ENCODE data around the gene MYO10.
"Not testable (repeated sequence)": the region's sequence is repeated elsewhere in the genome, so short reads cannot be mapped to it uniquely, and the experiment has no call there.

The MYO10 gene

DNA sequence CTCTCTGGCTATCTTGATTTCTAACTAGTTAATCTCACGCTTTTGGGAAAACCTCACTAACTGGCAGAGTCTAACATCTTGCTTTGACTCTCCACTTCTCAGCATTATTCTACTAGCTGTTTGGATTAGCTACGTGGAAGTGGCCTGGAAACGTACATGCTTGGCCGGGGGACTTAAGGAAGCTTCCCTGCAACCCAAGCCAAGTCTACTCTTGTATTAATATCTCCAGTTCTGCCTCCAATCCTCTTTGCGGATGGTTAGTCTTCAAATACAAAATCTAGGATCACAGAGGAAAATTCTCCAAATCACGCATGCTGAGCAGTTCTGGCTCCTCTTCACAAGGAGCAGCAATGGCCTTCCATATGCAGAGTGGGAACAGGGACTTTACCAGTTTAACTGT is 267.5 kb downstream of the MYO10 start:
- DNase-seq (ENCODE audit: low spot score), result no peak

DNA sequence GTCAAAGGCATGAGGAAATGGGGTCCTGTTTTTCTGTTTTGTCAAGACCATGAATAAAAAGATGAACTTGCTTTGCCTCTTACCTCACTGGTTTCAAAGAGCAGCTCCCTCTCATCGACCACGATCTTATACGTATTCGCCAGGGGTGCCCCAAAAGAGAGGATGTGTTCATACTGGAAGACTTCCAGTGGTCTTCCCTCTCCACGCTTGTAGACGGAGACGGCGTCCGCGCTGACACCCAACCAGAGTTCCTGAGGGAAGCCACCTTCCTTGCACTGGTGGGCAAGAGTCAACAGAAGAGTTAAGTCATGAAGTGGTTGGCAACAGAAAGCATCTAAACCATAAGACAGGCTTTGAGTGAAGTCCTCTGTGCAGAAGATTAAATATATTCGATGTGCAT is 267.9 kb downstream of the MYO10 start:
- no peak for DNase-seq (ENCODE audit: low spot score)

DNA sequence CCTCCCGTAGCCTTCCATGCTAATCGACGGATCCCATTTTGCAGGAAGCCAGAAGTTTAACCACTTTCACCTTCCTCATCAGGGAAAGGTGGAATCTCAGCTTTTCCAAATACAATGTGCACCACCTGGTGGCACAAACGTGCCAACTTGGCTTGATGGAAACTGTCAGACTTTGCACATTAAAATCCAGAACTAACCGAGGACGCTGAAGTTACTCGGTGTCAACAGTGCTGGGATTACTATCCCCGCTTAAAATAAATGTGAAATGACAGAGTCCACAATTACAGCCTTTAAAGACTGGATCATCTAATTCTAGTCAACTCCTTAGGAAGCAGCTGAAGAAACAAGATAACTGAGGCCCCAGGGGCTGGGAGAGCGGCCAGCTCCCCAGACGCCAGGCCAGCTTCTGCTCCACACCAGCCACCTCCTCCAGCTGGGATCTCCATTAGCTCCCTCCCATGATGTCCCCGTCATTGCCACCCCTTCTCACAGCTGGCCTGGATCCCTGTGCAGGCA is 269.1 kb downstream of the MYO10 start:
- peak; percentile 16 for DNase-seq (ENCODE audit: low spot score)

DNA sequence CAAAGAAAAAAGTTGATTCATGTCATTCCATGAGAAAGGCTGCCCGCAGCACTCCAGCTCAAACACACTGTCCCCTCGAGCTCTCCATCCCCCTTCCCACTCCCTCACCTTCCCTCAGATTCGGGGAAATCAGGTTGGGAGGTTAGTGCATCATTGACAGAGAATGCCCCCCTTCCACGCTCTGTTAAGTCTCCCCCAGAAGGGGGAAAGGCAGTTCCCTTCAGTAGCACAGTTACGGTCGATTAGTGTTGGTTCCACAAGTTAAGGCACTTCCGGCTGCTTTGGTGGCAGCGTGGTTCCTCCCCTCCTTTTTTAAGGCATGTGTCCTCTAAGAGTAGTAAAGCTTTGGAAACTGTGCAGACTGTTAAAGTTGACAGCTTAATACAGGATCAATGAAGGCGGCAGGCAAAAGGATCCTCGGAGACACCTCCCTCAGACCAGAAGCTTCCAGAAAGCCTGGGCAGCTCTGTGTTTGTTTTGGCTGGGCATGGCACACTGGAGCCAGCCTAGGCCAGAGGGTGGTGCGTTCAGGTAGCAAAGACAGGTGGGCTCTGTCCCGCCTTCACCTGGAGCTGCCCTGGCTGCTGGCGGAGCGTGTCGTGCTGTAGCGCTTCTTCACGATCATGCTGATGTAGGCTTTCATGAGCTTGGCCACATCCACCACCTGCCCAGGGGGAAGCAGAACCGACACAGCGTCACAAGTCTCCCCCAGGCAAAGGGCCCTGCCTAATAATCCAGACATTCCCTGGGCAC is 269.8 kb downstream of the MYO10 start:
- no peak for DNase-seq (ENCODE audit: low spot score)

DNA sequence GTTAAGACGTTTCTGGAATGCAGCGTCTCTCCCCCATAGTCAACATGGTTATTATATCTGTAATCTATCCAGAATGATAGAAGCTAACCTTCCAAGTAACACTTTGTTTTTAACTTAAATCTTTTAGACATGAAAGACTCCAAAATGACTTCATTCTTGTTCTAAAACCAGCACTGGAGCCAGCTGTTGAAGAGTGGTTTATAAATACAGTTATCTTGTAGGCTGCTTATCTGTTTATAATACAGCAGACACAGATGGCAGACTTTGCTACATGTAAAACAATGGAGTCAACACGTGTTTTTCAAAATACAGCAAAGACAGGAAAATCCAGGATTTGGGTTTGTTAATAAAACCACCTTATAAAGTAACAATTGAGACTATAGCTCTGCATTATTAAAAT is 270.5 kb downstream of the MYO10 start:
- DNase-seq (ENCODE audit: low spot score), result no peak

DNA sequence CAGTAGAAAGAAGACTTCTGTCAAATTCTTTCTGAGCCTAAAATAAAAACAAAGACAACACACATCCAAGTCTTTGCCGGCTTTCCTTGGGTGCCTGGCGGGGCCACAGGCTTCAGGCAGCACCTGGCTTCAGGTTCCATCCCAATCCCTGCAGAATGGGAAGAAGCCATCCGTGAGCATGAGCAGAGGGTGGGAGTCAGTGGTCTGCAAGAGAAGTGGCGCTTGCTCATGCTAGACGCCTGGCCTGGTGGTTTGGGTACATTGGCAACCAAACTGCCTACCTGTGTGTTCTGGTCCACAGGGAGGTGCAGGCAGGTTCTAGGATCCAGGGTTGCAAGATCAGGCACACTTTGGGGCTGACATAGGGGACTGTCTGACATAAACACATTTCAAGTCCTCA is 271.7 kb downstream of the MYO10 start:
- DNase-seq (ENCODE audit: low spot score), result no peak

DNA sequence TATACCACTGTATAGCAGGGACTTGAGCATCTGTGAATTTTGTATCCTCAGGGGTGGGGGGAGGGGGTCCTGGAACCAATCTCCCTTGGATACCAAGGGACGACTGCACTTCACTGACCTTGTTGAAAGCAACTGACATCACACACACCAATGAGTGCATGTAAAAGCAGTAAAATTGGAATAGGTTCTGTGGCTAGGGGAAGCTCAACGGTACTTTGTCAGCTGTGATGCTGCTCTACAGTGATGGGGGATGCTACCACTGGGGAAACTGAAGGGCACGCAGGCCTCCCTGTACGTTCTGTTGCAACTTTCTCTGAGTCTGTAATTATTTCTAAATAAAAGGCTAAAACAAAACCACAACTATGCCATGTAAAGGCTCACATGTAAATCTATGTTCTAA is 272.2 kb downstream of the MYO10 start:
- DNase-seq (ENCODE audit: low spot score), result no peak

DNA sequence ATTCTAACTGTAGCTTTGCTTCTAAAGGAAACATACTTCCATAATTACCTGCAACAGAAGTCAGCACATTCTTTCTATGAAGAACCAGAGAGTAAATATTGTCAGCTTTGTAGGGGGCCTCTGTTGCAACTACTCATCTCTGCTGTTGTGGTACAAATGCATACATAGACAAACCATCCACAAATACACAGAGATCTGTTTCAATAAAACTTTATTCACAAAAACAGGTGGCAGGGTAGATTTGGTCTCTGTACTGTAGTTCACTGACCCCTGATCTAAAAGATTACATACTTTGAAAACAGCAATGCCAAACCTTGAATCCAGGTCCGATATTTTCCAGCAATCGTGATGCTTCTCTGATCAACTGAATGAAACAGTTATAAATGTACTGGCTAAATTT is 274.4 kb downstream of the MYO10 start:
- DNase-seq (ENCODE audit: low spot score), result no peak

DNA sequence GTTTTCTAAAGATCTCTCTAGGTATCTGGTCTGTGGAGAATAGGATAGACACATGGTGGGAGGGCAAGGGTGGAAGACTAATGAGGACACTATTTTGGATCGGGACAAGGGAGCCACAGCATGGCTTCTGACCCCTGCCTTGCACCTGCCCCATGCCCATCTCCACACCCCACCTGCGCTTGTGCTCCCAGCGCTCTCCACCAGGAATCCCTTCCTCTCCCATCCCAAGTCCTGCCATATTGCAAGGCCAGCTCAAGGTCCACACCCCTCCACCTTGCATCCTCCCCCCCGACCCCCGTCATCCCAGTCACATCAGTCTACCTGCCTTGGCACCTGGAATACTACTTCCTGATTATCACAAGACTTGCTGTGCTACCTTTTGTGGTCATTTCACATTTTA is 275.1 kb downstream of the MYO10 start:
- DNase-seq (ENCODE audit: low spot score), result no peak

DNA sequence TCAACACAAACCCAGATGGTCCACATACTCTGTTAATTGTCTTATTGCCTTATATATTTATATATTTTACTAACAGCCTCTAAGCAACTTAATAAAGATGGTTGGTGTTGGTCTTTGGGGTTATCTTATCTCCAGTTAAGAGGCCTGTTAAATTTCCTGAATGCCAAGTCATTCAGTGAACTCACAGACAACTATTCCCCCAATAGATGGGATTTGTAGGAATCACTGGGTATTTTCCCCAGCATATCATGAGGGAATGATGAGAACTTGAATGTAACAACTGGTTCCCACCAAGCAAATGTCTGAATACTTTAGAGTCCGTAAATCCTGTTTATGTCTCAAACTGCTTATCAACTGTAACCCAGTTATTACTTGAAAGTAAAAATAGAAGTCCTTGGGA is 276.6 kb downstream of the MYO10 start:
- DNase-seq (ENCODE audit: low spot score), result no peak

DNA sequence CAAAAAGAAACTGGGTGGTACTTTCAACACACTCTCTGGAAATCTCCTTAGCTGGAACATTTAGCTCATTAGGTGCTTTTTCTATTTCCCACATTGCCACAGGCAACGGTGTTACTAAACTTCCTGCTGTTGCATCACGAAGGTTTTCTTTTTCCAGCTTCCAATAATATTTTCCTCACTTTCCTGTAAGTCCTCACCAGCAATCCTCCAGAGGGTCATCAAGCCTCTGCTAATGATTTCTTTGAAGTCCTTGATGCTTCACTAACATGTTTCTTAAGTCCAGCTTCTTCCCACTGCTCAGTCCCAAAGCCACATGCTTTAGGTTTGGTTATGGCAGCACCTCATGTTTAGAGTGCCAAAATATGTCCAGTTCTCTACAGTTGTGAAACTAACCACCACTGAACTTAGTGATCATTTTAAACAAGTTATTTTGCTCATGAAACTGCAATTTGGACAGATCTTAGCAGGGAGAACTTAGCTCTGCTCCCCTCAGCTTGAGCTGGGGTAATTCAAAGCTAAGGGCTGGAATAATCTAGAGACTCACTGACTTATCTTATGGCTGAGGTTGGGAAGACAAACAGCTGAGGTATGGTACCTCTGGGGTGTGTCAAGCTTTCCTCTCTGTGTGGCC is 279.4 kb downstream of the MYO10 start:
- DNase-seq (ENCODE audit: low spot score), result no peak

DNA sequence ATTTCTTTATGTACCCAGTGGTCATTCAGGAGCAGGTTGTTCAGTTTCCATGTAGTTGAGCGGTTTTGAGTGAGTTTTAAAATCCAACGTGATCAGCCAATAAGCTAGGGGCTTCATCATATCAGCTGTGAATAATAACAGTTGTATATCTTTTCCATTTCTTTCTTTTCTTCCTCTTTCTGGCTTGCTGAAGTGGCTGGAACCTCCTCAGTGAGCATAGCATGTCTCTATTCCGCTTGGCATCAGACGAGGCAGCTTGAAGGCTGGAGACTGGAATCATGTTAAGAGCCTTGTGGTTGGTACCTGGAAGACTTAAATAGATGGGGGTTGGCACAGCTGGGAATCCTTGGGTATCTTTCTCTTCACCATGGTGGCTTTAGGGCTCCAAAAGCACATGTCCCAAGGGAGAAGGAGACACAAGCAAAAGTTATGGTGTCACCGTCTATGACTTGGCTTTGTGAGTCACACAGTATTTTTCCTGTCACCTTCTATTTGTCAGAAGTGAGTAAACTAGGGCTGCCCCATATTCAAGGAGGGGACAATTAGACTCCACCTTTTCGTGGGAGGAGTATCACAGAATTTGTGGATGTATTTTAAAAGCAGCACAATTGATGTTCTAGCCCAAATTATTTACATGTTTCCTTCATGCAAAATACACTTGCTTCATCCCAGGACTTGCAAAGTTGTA is 281.3 kb downstream of the MYO10 start:
- peak; percentile 11 for DNase-seq (ENCODE audit: low spot score)

DNA sequence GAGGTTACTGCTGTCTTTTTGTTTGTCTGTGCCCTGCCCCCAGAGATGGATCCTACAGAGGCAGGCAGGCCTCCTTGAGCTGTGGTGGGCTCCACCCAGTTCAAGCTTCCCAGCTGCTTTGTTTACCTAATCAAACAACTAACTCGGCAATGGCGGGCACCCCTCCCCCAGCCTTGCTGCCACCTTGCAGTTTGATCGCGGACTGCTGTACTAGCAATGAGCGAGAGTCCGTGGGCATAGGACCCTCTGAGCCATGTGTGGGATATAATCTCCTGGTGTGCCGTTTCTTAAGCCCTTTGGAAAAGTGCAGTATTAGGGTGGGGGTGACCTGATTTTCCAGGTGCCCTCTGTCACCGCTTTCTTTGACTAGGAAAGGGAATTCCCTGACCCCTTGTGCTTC is 287.3 kb downstream of the MYO10 start:
- DNase-seq (ENCODE audit: low spot score), result not testable (repeated sequence)

DNA sequence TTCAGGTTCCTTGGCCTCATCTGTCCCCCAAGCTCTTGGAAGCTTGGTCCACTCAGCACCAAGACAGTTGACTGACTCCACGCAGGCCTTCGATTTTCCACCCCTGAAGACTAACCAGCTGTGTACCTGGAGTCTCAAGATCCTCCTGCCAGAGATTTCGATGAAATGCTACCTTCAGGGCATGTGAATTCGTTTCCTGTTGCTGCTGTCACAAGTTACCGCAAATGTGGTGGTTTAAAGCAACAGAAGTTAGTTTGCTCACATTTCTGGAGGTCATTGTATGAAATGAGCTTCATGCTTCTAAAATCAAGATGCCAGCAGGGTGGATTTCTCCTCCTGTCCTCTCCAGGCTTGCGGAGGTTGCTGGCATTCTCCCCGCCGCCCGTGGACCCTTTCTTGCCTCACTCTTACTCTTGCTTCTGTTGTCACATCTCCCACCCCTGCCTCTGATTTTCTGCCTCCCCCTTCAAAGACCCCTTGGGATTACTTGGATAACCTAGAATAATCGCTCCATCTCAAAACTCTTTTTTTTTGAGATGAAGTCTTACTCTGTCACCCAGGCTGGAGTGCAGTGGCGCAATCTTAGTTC is 291.7 kb downstream of the MYO10 start:
- DNase-seq (ENCODE audit: low spot score), result no peak

DNA sequence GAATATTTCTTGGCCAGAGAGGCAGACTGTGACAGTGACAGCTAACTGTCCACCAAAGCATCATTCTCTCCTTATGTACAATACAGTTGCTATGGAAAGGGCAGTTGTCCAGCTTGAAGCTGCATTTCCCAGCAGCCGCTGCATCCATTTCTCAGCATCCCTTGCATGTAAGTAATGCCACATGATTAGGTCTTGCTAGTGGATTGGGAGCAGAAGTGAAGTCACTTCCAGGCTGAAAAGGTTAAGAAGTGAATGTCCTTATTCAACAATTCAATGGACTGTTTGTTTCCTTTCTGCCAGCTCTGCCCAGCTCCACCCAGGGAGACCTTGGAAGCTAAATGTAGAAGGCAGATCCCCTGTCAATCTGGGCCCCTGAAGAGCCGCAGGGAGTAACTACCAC is 293.2 kb downstream of the MYO10 start:
- DNase-seq (ENCODE audit: low spot score), result no peak

DNA sequence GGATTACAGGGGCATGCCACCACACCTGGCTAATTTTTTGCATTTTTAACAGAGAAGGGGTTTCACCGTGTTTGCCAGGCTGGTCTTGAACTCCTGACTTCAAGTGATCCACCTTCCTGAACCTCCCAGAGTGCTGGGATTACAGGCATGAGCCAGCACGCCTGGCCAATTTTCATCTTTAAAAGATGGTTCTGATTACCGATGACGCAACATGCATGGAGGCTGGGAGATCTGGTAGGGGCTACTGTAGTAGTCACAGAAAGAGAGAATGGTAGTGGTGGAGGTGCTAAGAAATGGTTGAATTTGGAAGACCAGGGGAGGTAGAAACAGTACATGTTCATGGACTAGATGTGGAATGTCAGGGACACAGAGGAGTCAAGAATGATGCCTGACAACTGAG is 296.9 kb downstream of the MYO10 start:
- DNase-seq (ENCODE audit: low spot score), result no peak

DNA sequence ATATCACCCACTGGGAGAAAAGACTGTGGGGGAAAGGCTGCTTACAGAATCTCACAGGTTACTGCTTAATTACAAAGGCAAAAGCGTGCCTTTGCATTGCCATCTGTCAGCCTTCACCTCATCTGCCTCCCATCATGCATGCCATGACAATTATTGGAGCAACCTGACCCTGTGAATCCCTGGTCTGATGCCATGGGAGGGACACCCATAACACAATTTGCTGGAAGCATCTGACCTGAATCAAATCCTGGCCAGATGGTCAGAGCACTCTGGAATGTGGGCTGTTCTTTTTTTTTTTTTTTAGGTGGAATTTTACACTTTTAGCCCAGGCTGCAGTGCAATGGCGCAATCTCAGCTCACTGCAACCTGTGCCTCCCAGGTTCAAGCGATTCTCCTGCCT is 307.7 kb downstream of the MYO10 start:
- DNase-seq (ENCODE audit: low spot score), result no peak

DNA sequence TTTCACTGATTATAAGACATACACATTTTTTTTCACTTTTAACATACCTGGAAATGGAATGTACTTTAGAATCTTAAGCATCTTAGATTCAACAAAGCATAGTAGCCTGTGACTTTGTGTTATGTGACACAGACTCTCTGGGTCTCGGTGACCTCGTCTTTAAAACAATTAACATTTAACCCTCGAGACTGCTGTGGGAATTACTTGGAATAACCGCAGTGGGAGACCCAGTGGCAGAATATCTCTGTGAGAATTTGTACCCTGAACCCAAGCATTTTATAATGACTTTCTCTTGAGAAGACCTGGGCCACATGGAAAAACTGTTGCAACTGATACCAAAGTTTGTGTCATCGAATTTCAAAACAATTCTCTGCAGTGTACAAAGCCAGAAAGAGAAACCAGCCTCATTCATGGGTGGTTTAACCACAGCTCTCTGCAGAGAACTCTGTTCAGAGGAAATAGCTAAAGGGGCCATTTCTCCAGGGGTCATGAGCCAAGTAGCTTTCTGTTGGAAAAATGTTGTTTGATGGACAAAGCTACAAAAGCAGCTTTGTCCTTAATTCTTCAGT is 309.3 kb downstream of the MYO10 start:
- no peak for DNase-seq (ENCODE audit: low spot score)

DNA sequence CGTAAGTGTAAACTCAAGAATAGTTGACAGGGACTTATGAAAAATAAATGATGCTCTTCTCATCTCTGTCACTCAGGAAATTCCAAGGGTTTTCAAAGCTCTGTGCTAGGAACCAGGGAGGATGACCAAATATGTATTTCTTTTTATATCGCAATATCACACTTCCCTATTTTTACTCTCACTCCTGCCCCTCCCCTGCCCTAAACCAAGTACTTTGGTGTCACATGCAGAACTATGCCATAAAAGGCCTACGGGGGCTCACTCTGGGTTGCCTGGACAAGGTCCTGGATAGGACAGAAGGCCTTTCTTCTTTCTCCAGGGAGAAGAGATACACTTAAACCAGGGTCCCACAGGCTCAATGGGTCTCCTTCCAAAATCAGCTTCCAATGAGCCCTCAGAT is 311.0 kb downstream of the MYO10 start:
- no peak for DNase-seq (ENCODE audit: low spot score)

DNA sequence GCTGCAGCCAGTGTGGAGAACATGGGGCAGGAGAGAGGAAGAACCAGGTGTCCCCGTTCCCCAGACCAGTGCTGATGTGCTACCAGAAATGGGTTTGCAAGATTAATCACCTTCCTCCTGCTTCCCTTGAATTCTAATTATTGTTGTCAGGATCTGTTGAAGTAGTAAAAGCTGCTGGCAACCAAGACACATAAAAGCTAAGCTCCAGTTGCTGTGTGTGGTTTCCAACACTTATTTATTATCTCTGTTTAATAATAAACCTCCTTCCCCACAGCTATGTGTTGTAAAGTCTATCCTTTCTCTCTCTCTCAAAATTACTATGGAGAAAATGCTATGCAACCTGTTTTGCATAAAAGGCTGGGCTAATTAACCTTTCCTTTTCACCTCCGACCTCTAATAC is 317.0 kb downstream of the MYO10 start:
- DNase-seq (ENCODE audit: low spot score), result no peak

DNA sequence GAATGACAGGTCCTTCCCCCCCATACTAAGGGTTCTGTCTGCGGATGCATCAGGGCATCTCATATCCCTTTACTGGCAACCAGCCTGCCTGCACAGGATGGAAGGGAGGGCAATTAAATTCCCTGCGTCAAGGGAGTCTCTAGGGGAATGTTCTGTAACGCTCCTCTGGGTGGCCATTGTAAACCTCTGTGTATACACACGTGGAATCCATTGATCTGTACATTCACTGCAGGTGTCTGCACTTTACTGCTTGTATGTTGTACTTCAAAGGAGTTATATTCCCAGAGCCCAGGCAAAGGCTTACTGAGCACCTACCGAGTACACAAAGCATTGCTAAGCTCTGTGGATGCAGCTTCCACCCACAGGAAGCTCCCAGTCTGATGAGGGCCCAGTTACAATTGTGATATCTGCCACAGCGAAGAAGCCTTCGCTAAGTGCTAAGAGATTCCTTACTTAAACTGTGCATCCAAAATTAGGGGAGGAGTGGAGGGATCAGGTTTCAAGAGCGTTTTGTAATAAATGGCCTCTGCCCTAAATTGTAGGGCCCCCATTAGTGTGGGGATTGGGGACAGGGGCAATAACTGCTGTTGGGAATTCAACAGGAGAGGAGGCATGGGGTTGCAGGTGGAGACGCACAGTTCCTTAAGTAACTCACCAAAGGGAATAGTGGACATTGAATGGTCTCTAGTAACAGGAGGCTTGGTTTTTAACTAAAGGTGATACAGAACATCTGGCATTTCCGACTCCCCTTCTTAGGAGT is 317.8 kb downstream of the MYO10 start:
- DNase-seq (ENCODE audit: low spot score), result peak; percentile 63

Measured in SW480 (cell line).